GM23338 (cell line): ENCODE data around the gene POGZ. TPM values are rescaled to one million over a fixed set of nuclear protein-coding genes. Genes with fewer than 3 reads are reported as not detected.

Experiments
- ATAC-seq: fragments of 200-7000 bp; cut with Tn5 transposase; 3 replicates; pipeline ENCODE4 v1.9.1; 2020
- DNase-seq: peaks from one replicate; pipeline ENCODE4 v3.0.0-alpha.2; 2015; ENCODE audit warnings: low spot score
- H2AFZ ChIP-seq: fragments of 200-600 bp; sonication (generic); 2 replicates; pipeline ENCODE4 v1.8.0; 2016; ENCODE audit warnings: antibody characterized with exemption, mild to moderate bottlenecking, moderate library complexity
- H3F3A ChIP-seq: fragments of 200-600 bp; sonication (generic); replicated peaks from 2 replicates; pipeline ENCODE4 v1.8.0; 2017; ENCODE audit warnings: antibody characterized with exemption, mixed run types, low read depth
- H3K27ac ChIP-seq: fragments of 200-600 bp; sonication (generic); 2 replicates; pipeline ENCODE4 v1.6.1; 2016; ENCODE audit warnings: low read depth
- H3K27me3 ChIP-seq: fragments of 200-600 bp; sonication (generic); 2 replicates; pipeline ENCODE4 v1.8.0; 2016; ENCODE audit warnings: mild to moderate bottlenecking, mixed run types, moderate library complexity; ENCODE audit not compliant: insufficient read depth
- H3K36me3 ChIP-seq: fragments of 200-600 bp; sonication (generic); 2 replicates; pipeline ENCODE4 v1.8.0; 2016; ENCODE audit warnings: mild to moderate bottlenecking; ENCODE audit not compliant: insufficient read depth
- H3K4me1 ChIP-seq: fragments of 200-600 bp; sonication (generic); 2 replicates; pipeline ENCODE4 v1.8.0; 2016; ENCODE audit warnings: mild to moderate bottlenecking, moderate library complexity; ENCODE audit not compliant: insufficient read depth
- H3K4me2 ChIP-seq: fragments of 200-600 bp; sonication (generic); 2 replicates; pipeline ENCODE4 v1.7.1; 2017; ENCODE audit warnings: mixed run types
- H3K4me3 ChIP-seq: fragments of 200-600 bp; sonication (generic); 2 replicates; pipeline ENCODE4 v1.6.1; 2016; ENCODE audit warnings: mixed run types
- H3K79me2 ChIP-seq: fragments of 200-600 bp; sonication (generic); replicated peaks from 2 replicates; pipeline ENCODE4 v1.8.0; 2017; ENCODE audit warnings: mild to moderate bottlenecking; ENCODE audit not compliant: insufficient read depth
- H3K9me2 ChIP-seq: fragments of 200-600 bp; sonication (generic); 2 replicates; pipeline ENCODE4 v1.8.0; 2017; ENCODE audit not compliant: insufficient read depth
- H4K20me1 ChIP-seq: fragments of 200-600 bp; sonication (generic); replicated peaks from 2 replicates; pipeline ENCODE4 v1.8.0; 2017; ENCODE audit warnings: mild to moderate bottlenecking; ENCODE audit not compliant: insufficient read depth
- H3K27ac Mint-ChIP-seq: 2 replicates; pipeline ENCODE4 v1.8.0; 2020; ENCODE audit warnings: inconsistent platforms, mild to moderate bottlenecking, moderate library complexity, mixed read lengths
- H3K27me3 Mint-ChIP-seq: 3 replicates; pipeline ENCODE4 v1.8.0; 2022; ENCODE audit warnings: low read depth, mild to moderate bottlenecking, moderate library complexity, mixed read lengths, inconsistent platforms; ENCODE audit not compliant: insufficient read depth, poor library complexity
- H3K36me3 Mint-ChIP-seq: 3 replicates; pipeline ENCODE4 v1.8.0; 2021; ENCODE audit warnings: low read depth, mild to moderate bottlenecking, inconsistent platforms, moderate library complexity, mixed read lengths
- H3K4me1 Mint-ChIP-seq: 3 replicates; pipeline ENCODE4 v1.8.0; 2020; ENCODE audit warnings: mild to moderate bottlenecking, inconsistent platforms, mixed read lengths
- H3K4me3 Mint-ChIP-seq: 3 replicates; pipeline ENCODE4 v1.8.0; 2021; ENCODE audit warnings: moderate library complexity, mild to moderate bottlenecking, inconsistent platforms, mixed read lengths
- H3K9me3 Mint-ChIP-seq: 3 replicates; pipeline ENCODE4 v1.8.0; 2020; ENCODE audit warnings: moderate library complexity, mild to moderate bottlenecking, inconsistent platforms, mixed read lengths
- CREB1 ChIP-seq: fragments of 250-450 bp; sonication (Bioruptor Pico); IDR thresholded peaks from 2 replicates; pipeline ENCODE4 v1.5.0; 2020; ENCODE audit warnings: low read depth, mild to moderate bottlenecking, moderate library complexity
- CTCF ChIP-seq, 2 experiments: fragments of 200-600 bp in 1 of 2; sonication (generic) in 1 of 2; conservative IDR thresholded peaks; 2 replicates each; pipeline versions ENCODE4 v1.5.1 to v1.6.1; 2016 to 2017; ENCODE audit warnings: antibody characterized with exemption in 2 of 2, low read depth in 2 of 2, mild to moderate bottlenecking in 2 of 2, moderate library complexity in 1 of 2
- EZH2 ChIP-seq: fragments of 200-600 bp; sonication (generic); IDR thresholded peaks from one replicate; pipeline ENCODE4 v1.8.0; 2017; ENCODE audit warnings: antibody characterized with exemption, mild to moderate bottlenecking, low read depth; ENCODE audit not compliant: unreplicated experiment
- EZH2phosphoT487 ChIP-seq: fragments of 200-600 bp; sonication (generic); IDR thresholded peaks from one replicate; pipeline ENCODE4 v1.8.1; 2018; ENCODE audit warnings: antibody characterized with exemption; ENCODE audit not compliant: unreplicated experiment
- JUNB ChIP-seq: IDR thresholded peaks from one replicate; pipeline ENCODE4 v1.6.1; 2016; ENCODE audit warnings: antibody characterized with exemption; ENCODE audit not compliant: unreplicated experiment
- NANOG ChIP-seq: IDR thresholded peaks from 2 replicates; pipeline ENCODE4 v1.6.1; 2016; ENCODE audit warnings: antibody characterized with exemption, borderline replicate concordance
- POLR2AphosphoS5 ChIP-seq: IDR thresholded peaks from 2 replicates; pipeline ENCODE4 v1.6.1; 2016; ENCODE audit warnings: antibody characterized with exemption, low read depth
- REST ChIP-seq: IDR thresholded peaks from one replicate; pipeline ENCODE4 v1.6.1; 2018; ENCODE audit warnings: antibody characterized with exemption; ENCODE audit not compliant: unreplicated experiment
- STAT1 ChIP-seq: IDR thresholded peaks from one replicate; pipeline ENCODE4 v1.6.1; 2016; ENCODE audit warnings: antibody characterized with exemption; ENCODE audit not compliant: unreplicated experiment
- ZNF114 ChIP-seq: fragments of 250-450 bp; sonication (Bioruptor Pico); IDR thresholded peaks from 2 replicates; pipeline ENCODE4 v1.5.0; 2020; ENCODE audit warnings: mild to moderate bottlenecking, moderate library complexity
- ZNF331 ChIP-seq: fragments of 250-450 bp; sonication (Bioruptor Pico); IDR thresholded peaks from 2 replicates; pipeline ENCODE4 v1.5.0; 2020; ENCODE audit warnings: low read depth, mild to moderate bottlenecking, moderate library complexity
- polyA plus RNA-seq: library from polyadenylated mRNA; unstranded; fragments of >200 nt; fragmentation: Nextera tagmentation; extraction: Ambion mirVana; gene quantifications from 2 replicates; pipeline ENCODE4 v1.2.1, GENCODE V29; 2016
- total RNA-seq: library from RNA; depleted of rRNA; stranded (reverse); fragments of >200 nt; shearing (Covaris generic); gene quantifications from 2 replicates; pipeline ENCODE4 v1.2.3, GENCODE V29; 2014
- TF ChIP-seq, protein P1 (sequence below): IDR thresholded peaks from 2 replicates; pipeline ENCODE4 v1.6.1; 2016; ENCODE audit warnings: antibody characterized with exemption
- TF ChIP-seq, protein P2 (sequence below): fragments of 250-450 bp; sonication (Bioruptor Pico); IDR thresholded peaks from 2 replicates; pipeline ENCODE4 v1.5.0; 2020; ENCODE audit warnings: mild to moderate bottlenecking, moderate library complexity

Gene POGZ
- total and polyA plus RNA-seq, 2 experiments from 2014 or later = 47.0 to 72.5 TPM

DNA sequence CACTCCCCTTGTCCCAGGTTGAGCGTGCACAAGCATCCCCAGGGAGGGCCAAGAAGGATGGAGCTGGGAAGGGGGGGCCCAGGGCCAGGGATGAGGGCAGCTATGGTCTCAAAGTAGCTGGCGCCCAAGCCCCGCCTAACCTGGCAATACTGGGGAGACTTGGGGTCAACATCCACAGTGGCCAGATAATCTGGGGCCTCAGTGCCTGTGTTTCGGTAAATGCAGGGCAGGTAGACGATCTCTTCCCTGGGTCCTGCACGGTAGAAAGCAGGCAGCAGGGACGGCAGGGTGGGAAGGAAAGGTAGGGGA is 90.0 kb downstream of the POGZ start:
- Histone ChIP-seq H3K79me2 (no peaks in the 10 kb centered on the region), H3K4me2 (no peak overlapping the region), H4K20me1 (no peaks in the 10 kb centered on the region), H3K9me2 (no peaks in the 10 kb centered on the region), H3K27me3 (no peaks in the 10 kb centered on the region), H3F3A (no peaks in the 10 kb centered on the region), H3K36me3 (no peaks in the 10 kb centered on the region), H3K4me3 (no peak overlapping the region), H3K4me1 (peaks cover 16% of the 10 kb centered on the region), H2AFZ (no peak overlapping the region), H3K27ac (no peak overlapping the region)
- TF ChIP-seq CTCF (conservative IDR thresholded peaks at IDR 0.05; ENCODE audit: low read depth in 2 of 2) (no peak), REST (no peak), ZNF114 (CRISPR knock-in tag) (no peak), EZH2 (no peak), NANOG (no peak), POLR2AphosphoS5 (no peak), EZH2phosphoT487 (no peak), JUNB (no peak), CREB1 (CRISPR knock-in tag) (no peak), ZNF331 (no peak), STAT1 (no peak)
- TF ChIP-seq, protein P1, sequence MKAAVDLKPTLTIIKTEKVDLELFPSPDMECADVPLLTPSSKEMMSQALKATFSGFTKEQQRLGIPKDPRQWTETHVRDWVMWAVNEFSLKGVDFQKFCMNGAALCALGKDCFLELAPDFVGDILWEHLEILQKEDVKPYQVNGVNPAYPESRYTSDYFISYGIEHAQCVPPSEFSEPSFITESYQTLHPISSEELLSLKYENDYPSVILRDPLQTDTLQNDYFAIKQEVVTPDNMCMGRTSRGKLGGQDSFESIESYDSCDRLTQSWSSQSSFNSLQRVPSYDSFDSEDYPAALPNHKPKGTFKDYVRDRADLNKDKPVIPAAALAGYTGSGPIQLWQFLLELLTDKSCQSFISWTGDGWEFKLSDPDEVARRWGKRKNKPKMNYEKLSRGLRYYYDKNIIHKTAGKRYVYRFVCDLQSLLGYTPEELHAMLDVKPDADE = no peak
- TF ChIP-seq, protein P2, sequence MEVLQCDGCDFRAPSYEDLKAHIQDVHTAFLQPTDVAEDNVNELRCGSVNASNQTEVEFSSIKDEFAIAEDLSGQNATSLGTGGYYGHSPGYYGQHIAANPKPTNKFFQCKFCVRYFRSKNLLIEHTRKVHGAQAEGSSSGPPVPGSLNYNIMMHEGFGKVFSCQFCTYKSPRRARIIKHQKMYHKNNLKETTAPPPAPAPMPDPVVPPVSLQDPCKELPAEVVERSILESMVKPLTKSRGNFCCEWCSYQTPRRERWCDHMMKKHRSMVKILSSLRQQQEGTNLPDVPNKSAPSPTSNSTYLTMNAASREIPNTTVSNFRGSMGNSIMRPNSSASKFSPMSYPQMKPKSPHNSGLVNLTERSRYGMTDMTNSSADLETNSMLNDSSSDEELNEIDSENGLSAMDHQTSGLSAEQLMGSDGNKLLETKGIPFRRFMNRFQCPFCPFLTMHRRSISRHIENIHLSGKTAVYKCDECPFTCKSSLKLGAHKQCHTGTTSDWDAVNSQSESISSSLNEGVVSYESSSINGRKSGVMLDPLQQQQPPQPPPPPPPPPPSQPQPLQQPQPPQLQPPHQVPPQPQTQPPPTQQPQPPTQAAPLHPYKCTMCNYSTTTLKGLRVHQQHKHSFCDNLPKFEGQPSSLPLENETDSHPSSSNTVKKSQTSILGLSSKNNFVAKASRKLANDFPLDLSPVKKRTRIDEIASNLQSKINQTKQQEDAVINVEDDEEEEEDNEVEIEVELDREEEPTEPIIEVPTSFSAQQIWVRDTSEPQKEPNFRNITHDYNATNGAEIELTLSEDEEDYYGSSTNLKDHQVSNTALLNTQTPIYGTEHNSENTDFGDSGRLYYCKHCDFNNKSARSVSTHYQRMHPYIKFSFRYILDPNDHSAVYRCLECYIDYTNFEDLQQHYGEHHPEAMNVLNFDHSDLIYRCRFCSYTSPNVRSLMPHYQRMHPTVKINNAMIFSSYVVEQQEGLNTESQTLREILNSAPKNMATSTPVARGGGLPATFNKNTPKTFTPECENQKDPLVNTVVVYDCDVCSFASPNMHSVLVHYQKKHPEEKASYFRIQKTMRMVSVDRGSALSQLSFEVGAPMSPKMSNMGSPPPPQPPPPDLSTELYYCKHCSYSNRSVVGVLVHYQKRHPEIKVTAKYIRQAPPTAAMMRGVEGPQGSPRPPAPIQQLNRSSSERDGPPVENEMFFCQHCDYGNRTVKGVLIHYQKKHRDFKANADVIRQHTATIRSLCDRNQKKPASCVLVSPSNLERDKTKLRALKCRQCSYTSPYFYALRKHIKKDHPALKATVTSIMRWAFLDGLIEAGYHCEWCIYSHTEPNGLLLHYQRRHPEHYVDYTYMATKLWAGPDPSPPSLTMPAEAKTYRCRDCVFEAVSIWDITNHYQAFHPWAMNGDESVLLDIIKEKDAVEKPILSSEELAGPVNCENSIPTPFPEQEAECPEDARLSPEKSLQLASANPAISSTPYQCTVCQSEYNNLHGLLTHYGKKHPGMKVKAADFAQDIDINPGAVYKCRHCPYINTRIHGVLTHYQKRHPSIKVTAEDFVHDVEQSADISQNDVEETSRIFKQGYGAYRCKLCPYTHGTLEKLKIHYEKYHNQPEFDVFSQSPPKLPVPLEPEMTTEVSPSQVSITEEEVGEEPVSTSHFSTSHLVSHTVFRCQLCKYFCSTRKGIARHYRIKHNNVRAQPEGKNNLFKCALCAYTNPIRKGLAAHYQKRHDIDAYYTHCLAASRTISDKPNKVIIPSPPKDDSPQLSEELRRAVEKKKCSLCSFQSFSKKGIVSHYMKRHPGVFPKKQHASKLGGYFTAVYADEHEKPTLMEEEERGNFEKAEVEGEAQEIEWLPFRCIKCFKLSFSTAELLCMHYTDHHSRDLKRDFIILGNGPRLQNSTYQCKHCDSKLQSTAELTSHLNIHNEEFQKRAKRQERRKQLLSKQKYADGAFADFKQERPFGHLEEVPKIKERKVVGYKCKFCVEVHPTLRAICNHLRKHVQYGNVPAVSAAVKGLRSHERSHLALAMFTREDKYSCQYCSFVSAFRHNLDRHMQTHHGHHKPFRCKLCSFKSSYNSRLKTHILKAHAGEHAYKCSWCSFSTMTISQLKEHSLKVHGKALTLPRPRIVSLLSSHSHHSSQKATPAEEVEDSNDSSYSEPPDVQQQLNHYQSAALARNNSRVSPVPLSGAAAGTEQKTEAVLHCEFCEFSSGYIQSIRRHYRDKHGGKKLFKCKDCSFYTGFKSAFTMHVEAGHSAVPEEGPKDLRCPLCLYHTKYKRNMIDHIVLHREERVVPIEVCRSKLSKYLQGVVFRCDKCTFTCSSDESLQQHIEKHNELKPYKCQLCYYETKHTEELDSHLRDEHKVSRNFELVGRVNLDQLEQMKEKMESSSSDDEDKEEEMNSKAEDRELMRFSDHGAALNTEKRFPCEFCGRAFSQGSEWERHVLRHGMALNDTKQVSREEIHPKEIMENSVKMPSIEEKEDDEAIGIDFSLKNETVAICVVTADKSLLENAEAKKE (CRISPR knock-in tag) = no peak
- H3K27ac Mint-ChIP-seq = no peak overlapping the region
- no peak for DNase-seq
- peaks cover 26% of the 10 kb centered on the region for H3K4me1 Mint-ChIP-seq
- no peak overlapping the region for H3K4me3 Mint-ChIP-seq
- H3K36me3 Mint-ChIP-seq = peaks cover 12% of the 10 kb centered on the region
- no peaks in the 10 kb centered on the region; the same call in 1 of the 3 replicates for H3K9me3 Mint-ChIP-seq
- peaks cover 14% of the 10 kb centered on the region for H3K27me3 Mint-ChIP-seq
- ATAC-seq = no peak
